ELF-1 (cell line): ENCODE data around the gene OXER1.

Experiments used
- DNase-seq: peaks from one replicate; pipeline ENCODE4 v3.0.0-alpha.2; 2016; ENCODE audit warnings: low read depth, low spot score

The OXER1 gene

GRCh38 chr2:42793334-42794270 lies 29.7 kb upstream of the OXER1 start:
- DNase-seq = peak; percentile 75

DNA sequence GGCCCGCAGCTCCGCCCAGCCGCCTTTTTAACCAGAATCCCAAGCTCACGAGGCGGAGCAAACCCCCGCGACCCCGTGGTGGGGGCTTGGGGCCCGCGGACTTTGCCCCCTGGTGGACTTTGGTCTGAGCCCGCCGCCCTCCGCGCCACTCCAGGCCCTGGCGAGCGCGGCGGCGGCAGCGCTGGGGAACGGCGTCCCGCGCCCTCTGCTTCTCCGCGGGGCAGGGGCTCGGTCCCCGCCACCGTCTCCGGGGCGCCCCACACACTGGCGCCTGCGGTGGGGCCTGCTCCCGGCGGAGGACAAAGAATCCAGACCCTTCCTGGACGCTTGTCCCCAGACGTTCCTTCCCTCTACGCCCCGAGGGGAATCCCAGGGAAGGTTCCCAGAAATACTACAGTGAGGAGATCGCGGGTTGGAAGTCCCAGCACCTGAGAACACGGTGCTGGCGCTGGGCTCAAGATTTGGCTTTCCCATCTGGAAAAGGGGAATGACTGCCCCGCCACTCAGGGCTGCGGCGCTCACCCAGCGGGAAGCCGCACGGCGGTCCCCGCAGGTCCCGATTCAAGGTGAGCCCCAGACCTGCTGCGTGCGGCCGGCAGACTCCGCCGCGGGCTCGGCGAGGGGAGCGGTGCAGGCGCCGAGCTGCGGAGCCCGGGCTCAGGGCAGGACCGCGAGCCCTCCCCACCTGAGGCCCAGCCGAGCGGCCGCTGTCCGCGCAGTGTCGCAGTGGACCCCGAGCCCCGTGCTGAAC lies 28.8 kb upstream of the OXER1 start, which contains the start of gene HAAO:
Gene HAAO, minus strand, starts transcription at position 1 of the 751 bp plus-strand sequence. CDS start 47 bp downstream, outside the sequence.
- peak; percentile 78 for DNase-seq

DNA sequence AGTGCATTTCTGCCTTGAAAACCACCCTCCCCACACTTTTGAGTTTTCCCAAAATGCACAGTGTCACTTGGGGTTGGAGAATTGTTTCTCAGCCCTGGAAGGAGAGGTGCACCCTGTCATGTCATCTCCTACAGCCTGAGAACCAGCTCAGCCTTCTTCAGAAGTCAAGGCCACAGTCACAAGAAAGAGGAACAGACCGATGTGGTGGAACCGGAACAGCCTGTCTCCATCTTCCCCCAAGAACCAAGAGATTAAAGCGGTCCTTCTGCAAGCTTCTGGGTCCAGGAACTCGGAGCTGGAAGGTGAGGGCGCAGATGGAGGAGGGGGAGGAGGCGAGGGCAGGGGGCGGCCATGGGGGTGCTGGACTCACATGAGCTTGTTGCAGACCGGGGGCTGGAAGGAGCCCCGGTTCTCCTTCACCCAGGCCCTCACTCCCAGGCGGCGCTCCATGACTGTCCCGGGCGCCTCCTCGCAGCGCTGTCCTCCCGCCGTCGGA lies 28.2 kb upstream of the OXER1 start:
- DNase-seq = peak; percentile 30

DNA sequence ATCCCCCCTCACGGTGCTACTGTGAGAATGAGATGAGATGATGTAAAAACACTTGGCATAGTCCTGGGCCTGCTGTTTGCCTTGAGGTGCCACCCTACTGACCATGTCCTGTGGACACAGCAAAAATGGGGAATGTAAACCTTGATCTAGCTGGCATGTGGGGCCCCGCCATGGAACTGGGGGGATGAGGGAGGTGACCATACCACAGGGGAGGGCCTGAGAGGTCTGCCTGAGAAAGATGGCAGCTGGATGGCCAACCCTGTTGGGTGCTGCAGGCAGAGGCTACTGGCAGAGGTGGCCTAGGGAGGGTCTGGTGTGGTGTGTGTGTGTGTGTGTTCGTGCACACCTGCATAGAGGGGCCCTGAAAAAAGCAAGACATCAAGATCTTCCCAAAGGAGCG lies 27.7 kb upstream of the OXER1 start:
- no peak for DNase-seq

GRCh38 chr2:42789751-42790150 lies 25.8 kb upstream of the OXER1 start:
- DNase-seq = no peak

- DNase-seq = no peak
Observed at GRCh38 chr2:42788882-42789281, 24.9 kb upstream of the OXER1 start.

DNA sequence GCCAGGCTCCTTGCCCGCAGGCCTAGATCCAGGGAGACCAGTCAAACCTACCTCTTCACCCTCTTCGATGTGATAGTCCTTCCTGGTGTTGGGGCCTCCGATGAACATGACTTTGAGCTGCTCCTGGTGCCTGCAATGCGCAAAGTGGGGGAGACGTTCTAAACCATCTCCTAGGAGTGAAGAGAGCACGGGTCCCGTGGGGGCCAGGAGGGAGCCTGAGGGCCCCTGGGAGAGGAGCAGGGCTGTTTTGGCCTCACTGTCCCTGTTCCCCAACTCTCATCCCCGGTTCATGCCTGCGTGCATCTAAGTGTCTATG lies 24.5 kb upstream of the OXER1 start:
- no peak for DNase-seq

DNA sequence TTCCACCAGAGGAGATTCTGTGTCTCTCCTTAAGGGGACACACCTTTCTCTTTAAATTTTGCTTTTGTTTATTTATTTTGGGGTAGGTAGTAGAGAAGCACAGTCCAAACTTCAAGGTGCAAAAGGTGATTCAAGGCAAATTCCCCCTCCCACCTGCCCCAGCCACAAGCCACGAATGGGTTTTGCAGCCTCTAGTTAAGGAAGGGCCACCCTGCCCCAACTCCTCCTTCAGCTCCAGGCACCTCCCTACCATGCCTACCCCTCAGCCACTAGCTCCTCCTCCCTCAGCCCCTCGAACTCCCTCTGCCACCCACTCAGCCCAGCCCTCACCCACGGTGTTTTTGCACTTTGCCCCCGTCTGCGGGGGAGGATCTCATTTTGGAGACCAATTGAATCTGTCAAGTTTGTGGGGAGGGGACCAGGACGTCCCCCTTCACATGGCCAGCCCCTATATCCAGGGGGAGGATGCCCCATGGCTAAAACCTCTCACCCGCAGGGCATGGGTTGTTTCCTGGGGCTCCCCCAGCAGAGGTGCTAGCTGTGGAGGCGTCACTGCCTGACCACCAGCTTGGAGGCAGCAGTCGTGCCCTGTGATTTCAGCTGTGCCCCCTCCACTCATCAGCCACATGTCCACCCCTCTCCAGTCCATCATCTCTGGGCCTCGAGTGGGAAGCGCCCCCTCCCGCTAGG lies 24.0 kb upstream of the OXER1 start:
- DNase-seq = no peak

DNA sequence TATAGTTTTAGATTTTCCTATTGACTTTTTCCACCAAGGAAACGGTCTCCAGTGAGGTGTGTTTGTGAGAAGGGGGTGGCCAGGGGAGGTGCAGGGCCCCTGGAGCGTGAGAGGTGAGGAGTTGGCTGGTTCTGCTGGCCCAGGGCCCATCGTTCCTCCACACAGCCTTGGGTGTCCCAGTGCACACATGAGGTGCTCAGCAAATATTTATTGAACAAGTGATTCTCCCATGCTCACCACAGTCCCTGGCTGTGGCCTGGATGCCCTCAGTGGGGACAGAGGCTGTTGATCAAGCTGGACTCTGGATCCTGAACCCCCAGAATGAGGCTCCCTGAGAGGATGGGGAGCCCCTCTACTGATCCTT lies 23.5 kb upstream of the OXER1 start:
- no peak for DNase-seq

- peak; percentile 40 for DNase-seq
Observed at GRCh38 chr2:42786561-42787345, 22.8 kb upstream of the OXER1 start.

- peak; percentile 41 for DNase-seq
Observed at GRCh38 chr2:42784204-42784880, 20.4 kb upstream of the OXER1 start.

GRCh38 chr2:42783511-42783910 lies 19.6 kb upstream of the OXER1 start:
- DNase-seq = no peak

- DNase-seq = no peak
Observed at GRCh38 chr2:42781181-42781580, 17.2 kb upstream of the OXER1 start.

DNA sequence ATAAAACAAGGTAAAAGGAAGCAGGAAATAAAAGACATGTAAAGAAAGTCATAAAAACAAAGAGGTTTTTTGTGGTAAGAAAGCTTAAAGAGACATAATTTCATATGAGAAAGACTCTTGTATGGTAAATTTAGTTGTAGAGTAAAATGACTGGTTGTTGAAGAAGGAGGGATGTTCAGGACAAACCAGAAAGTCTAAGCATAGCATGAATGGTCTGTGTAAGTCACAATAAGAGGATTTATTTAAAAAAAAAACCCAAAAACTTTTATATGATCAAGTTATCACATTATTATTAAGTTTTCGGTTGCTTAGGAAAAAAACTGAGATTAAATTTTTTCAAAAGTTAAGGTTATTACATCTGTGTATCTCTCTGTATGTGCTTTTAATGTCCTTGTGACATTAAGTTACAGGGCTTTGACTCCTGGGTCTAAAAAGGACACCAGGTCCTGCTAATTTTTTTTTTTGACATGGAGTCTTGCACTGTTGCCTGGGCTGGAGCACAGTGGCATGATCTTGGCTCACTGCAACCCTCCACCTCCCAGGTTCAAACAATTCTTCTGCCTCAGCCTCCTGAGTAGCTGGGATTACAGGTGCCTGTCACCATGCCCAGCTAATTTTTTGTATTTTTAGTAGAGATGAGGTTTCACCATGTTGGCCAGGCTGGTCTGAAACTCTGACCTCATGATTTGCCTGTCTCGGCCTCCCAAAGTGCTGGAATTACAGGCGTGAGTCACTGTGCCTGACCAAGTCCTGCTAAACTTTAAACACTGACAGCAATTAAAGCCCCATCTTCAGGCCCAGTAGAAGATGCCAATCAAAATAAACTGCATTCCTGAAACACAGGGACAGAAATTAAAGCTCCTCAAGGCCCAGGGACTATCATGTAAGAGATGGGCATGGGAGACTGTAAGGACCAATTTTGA lies 14.2 kb upstream of the OXER1 start:
- no peak for DNase-seq

DNA sequence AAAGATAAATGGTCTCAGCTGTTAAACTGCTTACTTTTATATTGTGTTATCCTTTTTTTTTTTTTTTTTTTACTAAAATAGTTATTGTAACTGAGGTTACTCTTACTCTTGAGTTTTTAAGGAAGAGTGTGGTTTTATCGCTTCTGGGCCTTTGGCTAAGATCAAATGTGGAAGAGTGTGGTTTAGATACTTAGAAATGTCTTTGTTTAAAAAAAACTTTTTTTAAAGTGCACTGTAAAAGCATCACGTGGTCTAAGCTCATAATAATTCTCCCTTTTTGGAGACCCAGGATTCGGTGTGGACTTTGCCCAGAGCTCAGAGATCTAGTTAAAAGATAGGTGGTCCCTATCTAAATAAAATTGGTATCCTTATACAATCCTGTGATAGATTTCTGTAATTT lies 11.9 kb upstream of the OXER1 start:
- no peak for DNase-seq

- no peak for DNase-seq
Observed at GRCh38 chr2:42775186-42775585, 11.3 kb upstream of the OXER1 start.

DNA sequence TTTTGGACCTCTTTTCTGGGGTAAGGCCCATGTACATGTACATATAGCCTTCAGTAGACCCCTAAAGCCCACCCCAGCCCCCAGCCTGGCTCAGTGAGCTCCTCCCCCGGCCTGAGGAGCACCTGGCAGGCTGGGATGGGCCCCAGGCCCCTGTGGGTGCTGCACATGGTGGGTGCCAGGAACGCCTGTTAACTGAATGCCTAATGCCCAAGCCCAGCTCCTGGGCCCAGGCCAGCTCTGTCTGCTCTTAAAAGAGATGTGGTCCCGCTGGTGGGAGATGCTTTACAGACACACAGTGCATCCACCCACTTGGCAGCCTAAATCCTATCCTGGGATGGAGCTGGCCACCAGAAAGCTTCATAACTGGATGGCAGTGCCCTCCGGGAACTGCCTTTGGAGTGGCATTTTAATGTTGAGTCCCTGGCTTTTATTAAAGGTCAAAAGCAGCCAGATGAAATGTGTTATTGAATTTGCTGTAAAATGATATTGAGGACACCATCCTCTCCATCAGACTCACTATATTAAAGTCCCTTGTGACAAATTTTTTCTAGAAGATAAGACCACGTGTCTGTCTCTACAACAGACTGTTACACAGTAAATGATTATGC lies 7.7 kb upstream of the OXER1 start:
- DNase-seq = no peak

GRCh38 chr2:42770288-42771131 lies 6.6 kb upstream of the OXER1 start:
- DNase-seq = peak; percentile 87
